LNCaP clone FGC (cell line): Measurements from ENCODE around the gene KLHL30.

Source experiments
- DNase-seq: peaks from one replicate; pipeline ENCODE4 v3.0.0-alpha.2; 2011; ENCODE audit warnings: low read depth
- H3K4me3 ChIP-seq: 2 replicates; pipeline ENCODE4 v1.5.1; 2011; ENCODE audit warnings: mild to moderate bottlenecking, low read depth, low read length, control low read depth
- CTCF ChIP-seq: IDR thresholded peaks from 2 replicates; pipeline ENCODE4 v1.5.1; 2012; ENCODE audit warnings: mild to moderate bottlenecking; ENCODE audit not compliant: control insufficient read depth, insufficient read depth; ENCODE audit errors: extremely low read depth

KLHL30 gene

GRCh38 chr2:238146884-238147544, 8.5 kb downstream of the KLHL30 start:
- no peak for TF ChIP-seq CTCF
- DNase-seq = no peak
- no peak overlapping the region for H3K4me3 ChIP-seq

GRCh38 chr2:238148981-238149380, 10.5 kb downstream of the KLHL30 start:
- no peak overlapping the region for H3K4me3 ChIP-seq
- DNase-seq = no peak
- no peak for TF ChIP-seq CTCF

GRCh38 chr2:238149841-238150572, 11.5 kb downstream of the KLHL30 start:
- no peak overlapping the region for H3K4me3 ChIP-seq
- DNase-seq = no peak
- no peak for TF ChIP-seq CTCF

- DNase-seq = no peak
- no peak for TF ChIP-seq CTCF
- H3K4me3 ChIP-seq = no peak overlapping the region
Measured at GRCh38 chr2:238150686-238151085, 12.2 kb downstream of the KLHL30 start.

DNA sequence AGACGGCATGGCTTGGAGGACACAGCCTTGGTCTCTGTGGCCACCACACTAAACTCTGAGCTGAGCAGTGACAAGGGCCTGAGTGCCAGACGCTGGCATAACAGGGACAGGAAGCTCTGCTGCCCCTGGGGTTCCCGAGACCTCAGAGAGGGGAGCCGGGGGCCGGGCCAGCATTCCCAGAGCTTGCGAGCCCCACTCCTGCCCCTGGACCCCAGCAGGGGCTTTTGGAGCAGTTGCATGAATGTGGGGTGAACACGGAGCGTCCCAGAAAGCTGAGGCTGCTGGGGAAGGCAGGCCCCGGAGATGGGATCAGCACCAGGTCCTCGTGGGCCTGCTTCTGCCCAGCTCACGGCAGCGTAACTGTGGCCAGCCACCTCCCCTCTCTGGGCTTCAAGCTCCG, 12.7 kb downstream of the KLHL30 start:
- no peak overlapping the region for H3K4me3 ChIP-seq
- no peak for TF ChIP-seq CTCF
- DNase-seq = no peak

DNA sequence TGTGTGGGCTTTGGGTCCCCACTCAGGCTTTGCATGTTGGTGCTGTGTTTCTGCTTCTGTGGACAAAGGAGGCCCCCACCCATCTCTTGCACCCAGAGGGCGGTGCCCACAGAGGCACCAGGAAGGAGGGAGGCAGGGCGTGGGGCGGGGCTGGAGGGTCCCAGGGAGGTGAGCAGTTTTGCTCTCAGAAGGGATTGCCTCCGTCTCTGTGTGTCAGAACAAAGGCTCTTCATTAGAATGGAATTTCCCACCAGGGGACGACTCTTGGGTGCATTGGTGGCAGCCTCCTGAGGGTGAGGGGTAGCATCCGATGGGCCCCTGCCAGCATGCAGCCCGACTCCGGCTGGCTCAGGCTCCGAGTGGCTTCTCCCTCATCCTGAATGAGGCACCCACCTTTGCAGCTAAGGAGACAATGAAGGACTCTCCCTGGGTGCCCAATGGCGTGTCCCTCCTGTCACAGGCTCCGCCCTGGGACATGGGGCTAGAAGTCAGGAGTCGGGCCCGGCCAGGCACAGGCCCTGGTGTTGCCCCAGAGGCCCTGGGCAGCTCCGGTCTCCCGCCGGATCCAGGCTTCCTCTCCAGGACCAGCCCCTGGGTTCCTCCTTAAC, 13.3 kb downstream of the KLHL30 start:
- H3K4me3 ChIP-seq = no peak overlapping the region
- DNase-seq = no peak
- TF ChIP-seq CTCF = no peak
